Osteoblast (primary cell): Measurements from ENCODE around the gene ZC3HAV1. TPM values are rescaled to one million over a fixed set of nuclear protein-coding genes. Genes with fewer than 3 reads are reported as not detected.
"Not testable (repeated sequence)": the region's sequence is repeated elsewhere in the genome, so short reads cannot be mapped to it uniquely, and the experiment has no call there.

Experiments used
- DNase-seq: peaks from one replicate; pipeline ENCODE4 v3.0.0; 2011; ENCODE audit warnings: low spot score, mixed read lengths; ENCODE audit not compliant: insufficient read length; ENCODE audit errors: missing footprints
- H2AFZ ChIP-seq: 2 replicates; pipeline ENCODE4 v1.6.0; 2011; ENCODE audit warnings: mild to moderate bottlenecking, low read length
- H3K27ac ChIP-seq: 2 replicates; pipeline ENCODE4 v1.5.1; 2011; ENCODE audit warnings: mild to moderate bottlenecking, low read depth, low read length, moderate library complexity
- H3K27me3 ChIP-seq: 2 replicates; pipeline ENCODE4 v1.6.0; 2012; ENCODE audit warnings: mild to moderate bottlenecking, control low read depth, inconsistent platforms, low read length, moderate library complexity; ENCODE audit not compliant: insufficient read depth
- H3K36me3 ChIP-seq: 2 replicates; pipeline ENCODE4 v1.5.1; 2011; ENCODE audit warnings: mild to moderate bottlenecking, low read length, control low read depth, moderate library complexity; ENCODE audit not compliant: insufficient read depth
- H3K4me1 ChIP-seq: 2 replicates; pipeline ENCODE4 v1.5.1; 2011; ENCODE audit warnings: mild to moderate bottlenecking, low read length, control low read depth, moderate library complexity; ENCODE audit not compliant: insufficient read depth
- H3K4me2 ChIP-seq: 2 replicates; pipeline ENCODE4 v1.6.0; 2011; ENCODE audit warnings: mild to moderate bottlenecking, low read length; ENCODE audit not compliant: insufficient read depth
- H3K4me3 ChIP-seq: fragments of 200-600 bp; sonication (generic); 3 replicates; pipeline ENCODE4 v1.5.1; 2012; ENCODE audit warnings: mild to moderate bottlenecking, low read length, inconsistent platforms; ENCODE audit not compliant: insufficient read depth
- H3K79me2 ChIP-seq: 2 replicates; pipeline ENCODE4 v1.6.0; 2012; ENCODE audit warnings: mild to moderate bottlenecking, low read length, control low read depth, inconsistent platforms; ENCODE audit not compliant: insufficient read depth
- H3K9me3 ChIP-seq: 2 replicates; pipeline ENCODE4 v1.5.1; 2011; ENCODE audit warnings: low read depth, low read length, control low read depth
- H4K20me1 ChIP-seq: 2 replicates; pipeline ENCODE4 v1.6.0; 2012; ENCODE audit warnings: mild to moderate bottlenecking, low read length, control low read depth; ENCODE audit not compliant: insufficient read depth
- CTCF ChIP-seq: IDR thresholded peaks from 2 replicates; pipeline ENCODE4 v1.5.1; 2011; ENCODE audit warnings: mild to moderate bottlenecking, low read depth, low read length, moderate library complexity; ENCODE audit errors: extremely low read depth
- total RNA-seq: library from RNA; depleted of rRNA; stranded (reverse); fragments of >200 nt; gene quantifications from 2 replicates; pipeline ENCODE4 v1.2.3, GENCODE V29; 2012

The ZC3HAV1 gene
- total RNA-seq, 1 donor, result 44.5 TPM

GRCh38 chr7:139099172-139099947, 10.2 kb downstream of the ZC3HAV1 start:
- peak overlapping the region; percentile 70 for H3K4me2 ChIP-seq
- H3K9me3 ChIP-seq, result no peaks in the 10 kb centered on the region
- no peaks in the 10 kb centered on the region for H3K27me3 ChIP-seq
- H3K36me3 ChIP-seq, result peaks cover 3% of the 10 kb centered on the region
- peaks cover 68% of the 10 kb centered on the region for H3K79me2 ChIP-seq
- H2AFZ ChIP-seq, result no peak overlapping the region
- TF ChIP-seq CTCF, result no peak
- H3K4me1 ChIP-seq, result peaks cover 22% of the 10 kb centered on the region
- DNase-seq, result peak; percentile 48
- no peak overlapping the region for H3K27ac ChIP-seq
- no peak overlapping the region for H3K4me3 ChIP-seq
- peaks cover 5% of the 10 kb centered on the region for H4K20me1 ChIP-seq

GRCh38 chr7:139095194-139095659, 14.3 kb downstream of the ZC3HAV1 start:
- Histone ChIP-seq H3K4me3 (peak overlapping the region; percentile 48), H3K27me3 (no peaks in the 10 kb centered on the region), H3K4me2 (peak overlapping the region; percentile 84), H2AFZ (peak overlapping the region; percentile 79), H3K9me3 (no peaks in the 10 kb centered on the region), H3K27ac (peak overlapping the region; percentile 11), H4K20me1 (peaks cover 6% of the 10 kb centered on the region), H3K79me2 (peaks cover 75% of the 10 kb centered on the region), H3K4me1 (peaks cover 25% of the 10 kb centered on the region), H3K36me3 (peaks cover 3% of the 10 kb centered on the region)
- peak; percentile 79 for DNase-seq
- TF ChIP-seq CTCF, result no peak

GRCh38 chr7:139094596-139094995, 14.9 kb downstream of the ZC3HAV1 start:
- DNase-seq, result peak; percentile 93
- TF ChIP-seq CTCF, result no peak
- peaks cover 71% of the 10 kb centered on the region for H3K79me2 ChIP-seq

GRCh38 chr7:139094030-139094429, 15.5 kb downstream of the ZC3HAV1 start:
- DNase-seq, result no peak
- H2AFZ ChIP-seq, result no peak overlapping the region
- no peaks in the 10 kb centered on the region for H3K9me3 ChIP-seq
- H3K27ac ChIP-seq, result no peak overlapping the region
- no peak overlapping the region for H3K4me3 ChIP-seq
- H4K20me1 ChIP-seq, result peaks cover 3% of the 10 kb centered on the region
- H3K36me3 ChIP-seq, result peaks cover 6% of the 10 kb centered on the region
- no peaks in the 10 kb centered on the region for H3K27me3 ChIP-seq
- no peak for TF ChIP-seq CTCF
- no peak overlapping the region for H3K4me2 ChIP-seq
- H3K79me2 ChIP-seq, result peaks cover 66% of the 10 kb centered on the region
- H3K4me1 ChIP-seq, result peaks cover 20% of the 10 kb centered on the region

More at GRCh38 chr7:139094596-139094995, 14.9 kb downstream of the ZC3HAV1 start:
- Histone ChIP-seq H3K4me3 (peak overlapping the region; percentile 48), H4K20me1 (peaks cover 6% of the 10 kb centered on the region), H3K36me3 (peaks cover 3% of the 10 kb centered on the region), H3K27me3 (no peaks in the 10 kb centered on the region), H3K4me2 (peak overlapping the region; percentile 84), H3K27ac (peak overlapping the region; percentile 11), H3K4me1 (peaks cover 25% of the 10 kb centered on the region), H3K9me3 (no peaks in the 10 kb centered on the region), H2AFZ (peak overlapping the region; percentile 79)

- peaks cover 62% of the 10 kb centered on the region for H3K79me2 ChIP-seq
Observed at GRCh38 chr7:139093512-139093911, 16.0 kb downstream of the ZC3HAV1 start.

More at GRCh38 chr7:139093512-139093911, 16.0 kb downstream of the ZC3HAV1 start:
- not testable (repeated sequence) for H3K4me3 ChIP-seq, H3K36me3 ChIP-seq, H3K27ac ChIP-seq, H2AFZ ChIP-seq, H3K27me3 ChIP-seq, H3K4me2 ChIP-seq, H4K20me1 ChIP-seq, H3K9me3 ChIP-seq, DNase-seq
- peaks cover 17% of the 10 kb centered on the region for H3K4me1 ChIP-seq
